ENCODE data around the gene TNP1.

TNP1 gene

GRCh38 chr2:216900406-216900805 lies 40.5 kb upstream of the TNP1 start:
- H3K4me3 ChIP-seq (ENCODE audit: low read depth, low read length) = no peak overlapping the region
- TF ChIP-seq CTCF (IDR thresholded peaks at IDR 0.05; ENCODE audit: control insufficient read depth, extremely low read depth, insufficient read depth) = no peak
- no peak for DNase-seq (ENCODE audit: low read depth)

GRCh38 chr2:216897561-216898203 lies 37.8 kb upstream of the TNP1 start:
- H3K4me3 ChIP-seq (ENCODE audit: low read depth, low read length) = no peak overlapping the region
- DNase-seq (ENCODE audit: low read depth) = no peak
- TF ChIP-seq CTCF (IDR thresholded peaks at IDR 0.05; ENCODE audit: control insufficient read depth, extremely low read depth, insufficient read depth) = no peak

GRCh38 chr2:216890138-216890537 lies 30.3 kb upstream of the TNP1 start:
- H3K4me3 ChIP-seq (ENCODE audit: low read depth, low read length) = no peak overlapping the region
- DNase-seq (ENCODE audit: low read depth) = no peak
- TF ChIP-seq CTCF (IDR thresholded peaks at IDR 0.05; ENCODE audit: control insufficient read depth, extremely low read depth, insufficient read depth) = no peak

- H3K4me3 ChIP-seq (ENCODE audit: low read depth, low read length) = no peak overlapping the region
- TF ChIP-seq CTCF (IDR thresholded peaks at IDR 0.05; ENCODE audit: control insufficient read depth, extremely low read depth, insufficient read depth) = no peak
- DNase-seq (ENCODE audit: low read depth) = no peak
Measured at GRCh38 chr2:216888887-216889622, 29.2 kb upstream of the TNP1 start.

GRCh38 chr2:216888081-216888480 lies 28.2 kb upstream of the TNP1 start:
- no peak overlapping the region for H3K4me3 ChIP-seq (ENCODE audit: low read depth, low read length)
- TF ChIP-seq CTCF (IDR thresholded peaks at IDR 0.05; ENCODE audit: control insufficient read depth, extremely low read depth, insufficient read depth) = no peak
- DNase-seq (ENCODE audit: low read depth) = no peak

- H3K4me3 ChIP-seq (ENCODE audit: low read depth, low read length) = no peak overlapping the region
- no peak for TF ChIP-seq CTCF (IDR thresholded peaks at IDR 0.05; ENCODE audit: control insufficient read depth, extremely low read depth, insufficient read depth)
Measured at GRCh38 chr2:216887138-216887537, 27.3 kb upstream of the TNP1 start.

More at GRCh38 chr2:216887138-216887537, 27.3 kb upstream of the TNP1 start:
- DNase-seq (ENCODE audit: low read depth) = no peak

All from LNCaP clone FGC (cell line).